HG03457 (cell line): Measurements from ENCODE around the gene TBC1D5.

ENCODE experiments used
- ATAC-seq: cut with Tn5 transposase; IDR thresholded peaks from one replicate; pipeline ENCODE4 v1.9.1; 2021; ENCODE audit warnings: moderate number of reproducible peaks; ENCODE audit not compliant: unreplicated experiment

Gene TBC1D5

DNA sequence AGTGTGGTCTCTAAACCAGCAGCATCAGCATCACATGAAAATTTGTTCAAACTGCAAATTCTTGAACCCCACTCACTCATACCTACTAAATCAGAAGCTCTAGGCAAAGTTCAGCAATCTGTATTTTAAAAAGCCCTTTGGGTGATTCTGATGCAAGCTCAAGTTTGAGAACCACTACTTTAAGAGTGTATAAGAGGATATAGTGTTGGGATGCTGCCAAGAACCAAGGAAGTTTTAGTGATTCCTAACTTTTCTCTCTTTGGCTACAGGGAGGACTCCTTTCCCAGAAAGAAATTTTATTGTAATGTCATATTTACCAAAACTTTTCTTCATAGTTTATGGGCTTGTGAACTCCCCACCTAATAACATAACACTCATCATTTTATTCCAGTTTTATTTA is 422.2 kb downstream of the TBC1D5 start:
- ATAC-seq, result no peak

DNA sequence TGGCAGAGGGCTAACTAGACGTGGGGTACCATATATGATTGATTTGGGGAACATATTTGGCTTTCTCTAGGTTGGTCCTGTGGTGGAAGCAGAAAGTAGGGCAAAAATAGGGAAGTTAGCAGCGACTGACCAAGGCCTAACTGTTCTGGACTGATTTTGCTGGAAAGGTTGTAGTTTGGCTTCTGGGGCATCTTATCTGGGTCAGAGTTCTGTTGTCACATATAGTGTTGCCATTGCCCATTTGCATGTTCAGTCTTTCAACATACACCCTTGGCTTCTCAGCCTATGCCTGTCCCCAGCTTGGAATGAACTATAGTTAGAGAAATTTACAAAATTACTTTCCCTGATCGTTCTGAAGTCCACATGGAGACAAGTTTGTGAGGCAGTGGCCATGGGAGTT is 426.5 kb downstream of the TBC1D5 start:
- ATAC-seq, result no peak

DNA sequence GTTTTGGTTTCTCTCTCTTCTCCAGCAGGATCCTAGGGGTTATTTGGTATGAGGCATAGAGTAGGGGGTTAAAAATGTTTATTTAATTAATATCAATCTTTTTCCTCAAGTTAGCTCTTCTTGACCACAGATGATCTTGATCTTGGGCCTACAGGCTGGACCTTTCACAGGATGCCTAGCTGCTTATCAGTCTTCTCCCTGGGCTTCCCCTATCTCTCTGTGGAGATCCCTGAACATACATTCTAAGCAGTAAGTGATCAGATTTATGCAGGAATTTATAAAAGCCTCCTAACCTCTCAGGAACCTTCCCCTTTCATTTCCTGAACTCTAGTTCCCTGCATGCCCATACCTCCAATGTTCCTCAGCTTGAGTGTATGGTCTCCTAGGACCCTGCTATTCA is 428.3 kb downstream of the TBC1D5 start:
- no peak for ATAC-seq

DNA sequence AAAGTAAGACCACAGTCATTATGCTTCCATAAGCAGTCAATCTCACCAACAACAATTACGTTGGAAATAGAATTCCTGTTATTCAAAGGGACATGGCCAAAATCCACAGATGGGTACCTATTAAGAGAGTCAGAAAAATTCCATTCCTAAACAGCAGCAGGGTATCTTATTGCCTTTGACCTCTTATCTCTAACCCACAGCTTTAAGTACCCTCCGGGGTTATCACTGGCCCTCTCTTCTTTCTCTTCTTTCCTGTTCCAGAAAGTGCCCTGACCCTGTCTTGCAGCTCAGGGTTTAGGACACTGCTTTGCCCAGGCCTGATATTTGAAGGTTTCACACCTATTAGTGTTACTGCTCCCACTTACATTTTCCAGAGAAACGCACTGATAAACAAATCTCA is 428.7 kb downstream of the TBC1D5 start:
- ATAC-seq, result no peak

DNA sequence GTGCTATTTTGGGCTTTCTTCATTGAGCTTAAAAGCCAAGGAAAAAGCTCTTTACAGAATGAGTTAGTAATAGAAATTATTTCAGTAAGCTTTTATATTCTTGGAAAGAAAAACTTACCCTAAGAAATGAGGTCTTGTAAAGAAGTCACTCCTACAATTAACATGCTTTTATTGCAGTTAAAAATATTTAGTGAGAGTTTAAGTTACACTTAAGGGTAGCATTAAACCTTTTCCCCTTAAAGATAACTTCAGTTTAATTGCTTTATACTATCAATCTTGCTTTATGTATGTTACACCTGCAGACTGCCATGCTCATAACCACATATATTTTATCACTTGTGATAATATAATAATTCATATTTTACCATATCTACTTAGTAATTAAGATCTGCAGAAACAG is 431.4 kb downstream of the TBC1D5 start:
- ATAC-seq, result no peak

DNA sequence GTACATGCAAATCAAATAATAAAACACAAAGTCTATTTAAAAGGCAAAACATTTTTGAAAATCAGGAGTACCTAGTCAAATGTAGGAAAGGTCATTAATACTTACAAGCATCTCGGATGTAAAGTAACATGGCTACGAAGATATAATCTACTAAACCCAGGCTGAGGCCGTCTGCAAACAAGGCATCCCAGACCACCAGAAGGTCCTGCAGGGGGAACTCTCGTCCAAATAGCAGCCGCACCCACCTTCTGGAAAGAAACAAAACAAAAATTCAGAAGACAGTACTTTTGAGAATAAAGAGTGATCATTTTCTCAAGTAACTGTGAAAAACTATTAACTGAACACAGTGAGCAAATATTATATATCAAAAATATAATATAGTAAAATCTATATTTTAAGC is 434.5 kb downstream of the TBC1D5 start:
- ATAC-seq, result no peak

DNA sequence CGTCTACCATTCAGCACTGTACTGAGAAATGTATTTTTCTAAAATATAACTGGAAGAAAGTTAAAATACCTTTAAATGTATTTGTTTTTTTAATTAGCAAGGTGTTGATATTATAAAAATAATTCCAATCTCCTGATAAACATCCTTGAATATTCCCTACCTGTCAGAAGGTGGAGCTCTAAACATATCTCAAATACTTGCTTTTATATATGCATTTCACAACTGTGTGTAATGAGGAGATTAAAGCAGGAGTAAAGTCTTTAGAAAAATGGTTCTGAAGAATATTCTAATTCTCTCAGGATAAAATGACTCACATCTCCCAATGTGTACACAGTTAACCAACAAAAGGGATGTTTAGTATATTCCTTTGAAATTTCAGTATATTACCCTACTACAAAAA is 434.9 kb downstream of the TBC1D5 start:
- no peak for ATAC-seq

DNA sequence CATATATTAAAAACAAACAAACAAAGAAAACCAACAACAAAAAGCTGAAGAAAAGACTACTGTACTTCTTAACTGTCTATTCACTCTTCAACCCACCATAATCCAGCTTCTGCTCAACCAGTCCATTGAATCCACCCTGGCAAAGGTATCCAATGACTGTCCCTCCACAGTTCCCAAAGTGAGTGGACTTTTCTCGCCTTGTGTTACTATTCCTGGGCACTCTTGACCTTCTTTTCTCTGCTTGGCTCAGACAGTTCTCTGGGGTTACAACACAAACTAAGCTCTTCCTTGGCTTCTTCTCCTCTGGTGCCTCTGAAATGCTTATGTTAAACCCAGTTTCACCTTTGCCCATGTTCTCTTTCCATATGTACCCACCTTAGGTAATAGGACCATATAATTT is 437.5 kb downstream of the TBC1D5 start:
- no peak for ATAC-seq

DNA sequence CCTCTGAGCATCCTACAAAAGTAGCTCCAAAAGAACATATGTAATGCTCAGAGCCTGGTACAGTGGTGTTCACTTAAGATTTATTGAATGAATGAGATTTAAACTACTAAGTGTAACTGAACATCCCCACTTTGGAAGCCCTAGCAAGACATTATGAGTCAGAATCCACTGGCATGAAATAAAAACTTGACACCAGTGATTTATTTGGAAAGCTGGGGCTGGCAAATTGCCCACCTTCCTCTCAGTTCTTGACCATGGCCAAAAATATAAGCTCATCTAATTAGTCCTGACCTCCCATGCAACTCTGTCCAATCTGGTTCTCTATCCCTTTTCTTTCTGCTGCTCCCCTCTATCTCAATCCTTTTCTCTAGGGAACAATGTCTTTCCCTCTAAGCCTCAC is 439.7 kb downstream of the TBC1D5 start:
- no peak for ATAC-seq

DNA sequence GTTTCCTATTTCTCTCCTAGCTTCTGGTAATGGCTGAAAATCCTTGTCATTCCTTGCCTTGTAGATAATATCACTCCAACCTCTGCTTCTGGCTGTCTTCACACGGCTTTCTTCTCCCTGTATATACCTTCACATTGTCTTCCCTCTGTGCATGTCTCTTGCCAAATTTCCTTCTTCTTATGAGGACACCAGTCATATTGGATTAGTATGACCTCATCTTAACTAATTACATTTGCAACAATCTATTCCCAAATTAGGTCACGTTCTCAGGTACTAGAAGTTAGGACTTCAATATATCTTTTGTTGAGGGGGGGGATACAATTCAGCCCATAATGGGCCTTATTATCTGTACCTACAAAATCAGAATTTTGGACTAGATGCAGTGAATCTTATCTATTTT is 440.3 kb downstream of the TBC1D5 start:
- ATAC-seq, result no peak

DNA sequence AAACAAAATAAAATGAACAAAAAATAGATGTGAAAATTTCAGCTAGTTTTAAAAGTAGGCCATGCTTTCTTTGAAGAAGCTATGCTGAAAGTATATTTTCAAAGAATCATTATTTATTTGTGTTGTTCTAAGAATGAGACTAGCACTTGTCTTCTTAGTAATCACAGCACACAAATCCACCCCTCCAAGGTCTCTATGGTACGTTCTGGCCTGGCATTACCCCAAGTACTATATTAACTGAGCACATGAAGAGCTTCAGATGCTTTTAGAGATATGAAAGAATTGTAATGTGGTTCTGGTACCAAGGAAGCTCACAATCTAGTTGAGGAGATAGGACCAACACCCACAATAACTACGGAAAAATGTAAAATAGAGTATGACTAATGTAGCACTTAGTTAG is 441.2 kb downstream of the TBC1D5 start:
- ATAC-seq, result no peak

DNA sequence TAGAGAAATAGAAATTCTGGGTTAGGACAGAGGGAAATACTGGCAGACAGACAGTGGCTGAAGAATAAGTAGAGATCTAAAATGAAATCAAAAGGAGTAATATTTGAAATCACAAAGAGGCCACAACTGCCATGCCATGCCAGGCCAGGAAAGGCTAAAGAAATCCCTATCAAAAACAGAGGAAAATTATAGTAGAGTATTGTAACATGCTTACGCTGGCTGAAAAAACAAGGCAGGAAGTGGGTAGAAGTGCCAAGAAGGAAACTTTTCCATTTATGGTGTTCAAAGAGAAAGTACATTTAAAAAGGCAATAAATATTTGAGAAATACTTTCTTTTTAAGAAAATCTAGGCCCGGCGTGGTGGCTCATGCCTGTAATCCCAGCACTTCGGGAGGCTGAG is 442.0 kb downstream of the TBC1D5 start:
- ATAC-seq, result no peak

DNA sequence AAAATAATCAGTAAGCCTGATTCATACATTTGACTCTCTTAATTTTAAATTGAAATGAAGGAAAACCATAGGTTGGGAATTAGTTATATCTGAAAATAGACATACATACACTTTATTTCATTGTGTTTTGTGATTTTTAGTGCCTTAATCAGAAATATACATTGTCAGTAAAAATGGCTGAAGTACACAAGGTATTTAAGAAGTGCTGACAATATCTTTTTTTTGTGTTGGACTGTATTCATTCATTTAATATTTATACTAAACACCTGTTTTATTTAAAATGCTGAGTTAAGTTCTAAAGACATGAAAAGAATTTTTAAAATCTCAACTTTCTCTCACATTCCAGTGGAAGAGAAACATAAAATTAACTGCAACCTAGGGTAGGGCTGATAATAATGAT is 444.4 kb downstream of the TBC1D5 start:
- ATAC-seq, result no peak

DNA sequence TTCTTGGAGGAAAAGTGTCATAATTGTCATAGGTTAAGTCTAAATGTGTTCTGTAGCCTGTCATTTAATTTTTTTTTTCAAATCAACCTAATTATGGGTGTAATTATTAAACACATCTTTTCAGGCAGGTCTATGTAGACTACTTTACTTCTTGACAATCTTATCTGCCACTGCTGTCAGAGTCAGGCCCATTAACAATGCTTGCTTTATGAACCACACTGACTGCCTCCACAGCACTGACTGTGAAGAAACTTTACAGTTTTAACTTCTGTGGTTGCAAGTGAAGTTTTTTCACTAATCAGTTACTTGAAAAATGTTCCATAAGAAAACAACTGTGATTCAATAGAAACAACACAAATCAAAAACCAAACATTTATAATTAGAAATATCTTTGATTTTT is 449.9 kb downstream of the TBC1D5 start:
- no peak for ATAC-seq

DNA sequence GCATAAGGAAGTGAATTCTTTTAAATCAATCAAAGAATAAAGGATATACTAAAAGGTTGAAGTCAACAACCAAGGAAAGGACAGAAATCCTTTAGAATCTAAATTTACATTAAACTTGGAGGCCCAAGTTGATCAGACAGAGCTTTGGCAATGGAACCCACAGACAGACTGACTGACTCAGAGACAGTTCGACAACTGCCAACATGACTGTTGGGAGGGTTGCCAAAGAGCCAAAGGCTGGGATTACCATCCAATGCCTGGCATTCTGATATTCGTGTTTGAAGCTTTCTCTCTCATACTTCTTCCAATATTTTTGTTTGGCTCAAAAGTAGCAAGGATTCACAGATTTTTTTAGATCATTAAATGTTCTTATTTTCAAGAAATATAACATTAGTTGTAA is 451.5 kb downstream of the TBC1D5 start:
- ATAC-seq, result no peak

DNA sequence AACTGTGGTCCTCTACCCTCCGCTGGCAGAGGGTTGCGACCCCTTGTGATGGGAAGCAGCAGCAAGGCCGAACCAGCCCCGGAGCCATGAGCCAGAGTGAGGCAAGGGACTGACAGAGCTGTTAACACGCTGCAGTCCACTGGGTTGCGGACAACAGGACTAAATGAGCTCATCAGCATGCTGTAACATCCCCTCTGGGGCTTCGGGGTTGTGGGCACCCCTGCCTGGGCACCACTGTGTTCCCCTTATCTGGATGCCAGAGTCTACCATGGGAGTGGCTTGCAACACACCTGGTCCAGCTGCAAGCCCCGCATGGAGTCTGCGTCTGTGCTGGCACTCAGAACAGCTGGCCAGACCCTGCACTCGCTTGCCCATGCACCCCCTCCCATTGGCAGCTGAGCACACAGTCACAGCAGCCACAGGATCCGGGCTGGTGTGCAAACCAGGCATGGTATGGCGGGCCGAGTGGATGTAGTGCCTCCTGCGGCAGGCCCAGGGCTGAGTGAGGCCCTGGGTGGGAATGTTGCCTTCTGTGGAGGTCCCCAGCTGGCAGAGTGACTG is 453.5 kb downstream of the TBC1D5 start:
- no peak for ATAC-seq

DNA sequence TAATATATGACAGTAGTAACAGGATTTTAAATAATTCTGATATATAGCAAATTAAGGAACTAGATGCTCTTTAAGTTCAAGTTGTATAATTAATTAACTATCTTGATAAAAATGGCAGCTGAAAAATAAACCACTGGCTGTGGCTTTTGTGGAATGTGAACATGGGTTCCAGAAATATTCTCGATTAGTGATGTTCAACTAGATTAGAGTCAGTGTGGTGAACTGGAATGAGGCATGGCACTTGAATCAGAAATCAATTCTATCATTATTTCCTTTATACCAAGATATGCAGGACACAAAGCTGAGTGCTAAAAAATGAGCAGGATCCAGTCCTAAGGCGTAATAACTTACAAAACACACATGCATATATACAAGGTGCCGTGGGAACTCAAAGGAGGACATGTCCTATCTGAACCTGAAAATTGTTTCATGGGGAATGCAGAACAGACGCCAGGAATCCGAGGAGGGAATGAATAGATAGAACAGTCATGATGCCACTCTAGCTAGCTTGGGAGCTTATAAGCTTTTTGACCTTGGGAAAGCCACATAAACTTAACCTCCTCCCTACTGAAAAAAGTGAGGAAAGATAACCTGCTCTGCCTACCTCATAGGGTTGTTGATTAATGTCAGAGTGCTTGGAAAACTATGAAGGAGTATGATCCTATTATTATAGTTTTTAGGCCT is 455.3 kb downstream of the TBC1D5 start:
- ATAC-seq, result no peak

DNA sequence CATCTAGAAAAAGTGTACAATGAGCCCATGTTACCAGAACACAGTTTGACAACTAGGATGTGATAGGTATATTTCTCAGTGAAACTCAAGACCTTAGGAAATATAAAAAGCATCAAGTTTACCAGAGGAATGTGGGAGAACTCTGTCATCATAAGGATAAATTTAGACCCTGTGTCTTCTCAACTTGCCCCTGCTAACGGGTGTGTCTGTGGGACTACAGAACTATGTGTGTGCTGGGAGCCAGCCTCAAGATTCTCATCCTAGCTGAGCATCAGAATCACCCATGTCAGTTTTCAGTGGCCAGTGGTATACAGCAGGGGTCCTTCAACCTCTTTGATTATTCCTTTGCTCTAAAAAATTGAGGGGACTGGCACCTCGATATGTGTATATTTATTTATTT is 464.4 kb downstream of the TBC1D5 start:
- ATAC-seq, result no peak

DNA sequence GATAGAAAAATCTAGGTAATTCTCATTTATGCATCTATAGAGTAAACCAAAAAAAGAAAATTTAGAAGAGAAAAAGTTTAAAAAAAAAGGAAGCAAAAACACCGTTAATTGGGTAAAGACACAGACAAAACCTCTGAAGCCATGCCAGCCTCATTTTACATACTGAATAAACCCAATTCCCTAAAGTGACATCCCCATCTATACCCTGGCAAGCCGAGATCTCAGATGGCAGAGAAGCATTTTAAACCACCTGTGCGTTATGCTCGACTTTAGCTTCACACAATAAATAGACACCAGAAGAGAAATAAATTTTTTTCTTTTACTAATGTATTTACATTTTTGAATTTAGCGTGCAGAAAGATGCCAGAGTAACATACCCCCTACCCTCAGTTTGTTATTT is 475.6 kb downstream of the TBC1D5 start:
- ATAC-seq, result no peak

DNA sequence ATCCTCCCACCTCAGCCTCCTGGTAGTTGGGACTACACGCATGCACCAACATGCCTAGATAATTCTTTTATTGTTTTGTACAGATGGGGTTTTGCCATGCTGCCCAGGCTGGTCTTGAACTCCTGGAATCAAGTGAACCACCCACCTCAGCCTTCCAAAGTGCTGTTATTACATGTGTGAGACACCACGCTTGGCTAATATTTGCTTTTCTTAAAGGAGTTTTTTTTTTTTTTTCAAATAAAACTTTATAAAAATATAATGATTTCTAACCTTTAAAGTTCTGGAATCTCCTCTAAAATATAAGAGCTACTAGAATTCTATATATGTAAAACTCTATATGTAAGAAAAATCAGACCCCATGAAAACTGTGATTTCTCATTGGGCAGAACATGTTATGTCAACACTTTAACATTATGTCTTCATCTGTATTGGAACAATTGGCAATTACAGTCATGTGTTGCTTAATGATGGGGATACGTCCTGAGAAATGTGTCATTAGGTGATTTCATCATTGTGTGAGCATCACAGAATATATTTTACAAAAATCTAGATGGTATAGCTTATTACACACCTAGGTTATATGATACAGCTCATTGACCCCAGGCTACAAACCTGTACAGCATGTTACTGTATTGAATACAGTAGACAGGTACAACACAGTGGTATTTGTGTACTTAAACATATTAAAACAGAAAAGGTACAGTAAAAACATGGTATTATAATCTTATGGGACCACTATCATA is 480.6 kb downstream of the TBC1D5 start:
- ATAC-seq, result no peak

DNA sequence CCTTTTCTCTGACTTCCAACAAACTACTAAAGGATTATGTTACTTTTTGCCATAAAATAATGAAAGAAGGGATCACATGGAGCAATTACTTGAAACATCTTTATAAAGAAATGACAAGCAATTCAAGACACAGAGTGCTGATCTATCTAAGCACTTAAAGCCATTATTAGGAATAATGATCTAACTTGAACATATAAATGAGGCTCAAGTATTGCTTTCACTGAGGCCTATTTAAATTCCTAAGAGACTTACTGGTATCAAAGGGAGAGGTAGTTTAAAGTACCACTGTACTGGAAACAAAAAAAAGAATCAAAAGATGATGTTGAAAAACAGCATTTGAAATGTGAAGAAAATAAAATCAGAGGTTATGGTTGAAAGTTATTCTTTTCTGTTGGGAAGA is 482.2 kb downstream of the TBC1D5 start:
- ATAC-seq, result no peak

DNA sequence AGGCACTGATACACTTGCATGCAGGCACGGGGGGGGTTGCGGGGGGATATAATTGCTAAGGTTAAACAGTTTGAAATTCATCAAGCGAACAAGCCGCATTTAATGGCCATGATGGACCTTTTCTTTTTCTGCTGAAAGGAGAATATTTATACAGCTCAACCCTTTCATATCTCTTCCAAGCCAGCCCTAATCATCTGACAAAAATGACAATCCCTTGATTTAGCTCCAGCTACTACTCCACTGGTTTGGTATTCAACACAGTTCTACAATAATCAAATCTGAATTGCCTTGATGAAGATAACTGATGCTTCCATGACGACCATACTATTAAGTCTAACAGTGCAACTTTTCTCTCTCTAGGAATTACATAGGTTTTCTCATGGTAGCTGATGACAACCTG is 482.7 kb downstream of the TBC1D5 start:
- no peak for ATAC-seq
